H1 (cell line): ENCODE data around the gene MDM4. TPM values are rescaled to one million over a fixed set of nuclear protein-coding genes. Genes with fewer than 3 reads are reported as not detected.

Experiments used
- ATF2 ChIP-seq: IDR thresholded peaks from 2 replicates; pipeline ENCODE4 v1.6.1; 2012; ENCODE audit warnings: low read length, inconsistent platforms
- ATF3 ChIP-seq: IDR thresholded peaks from 2 replicates; pipeline ENCODE4 v1.6.1; 2011; ENCODE audit warnings: low read depth, mild to moderate bottlenecking, low read length; ENCODE audit not compliant: insufficient read depth
- CBX5 ChIP-seq: fragments of 300-800, 300-1000 bp; sonication (generic); IDR thresholded peaks from 2 replicates; pipeline ENCODE4 v1.7.1; 2016; ENCODE audit warnings: antibody characterized with exemption, low read length, low read depth
- CEBPB ChIP-seq: IDR thresholded peaks from 2 replicates; pipeline ENCODE4 v1.6.1; 2012; ENCODE audit warnings: low read depth, low read length
- CREB1 ChIP-seq: IDR thresholded peaks from 2 replicates; pipeline ENCODE4 v1.6.1; 2012; ENCODE audit warnings: inconsistent platforms
- CTBP2 ChIP-seq: IDR thresholded peaks from 2 replicates; pipeline ENCODE4 v1.7.0; 2011; ENCODE audit warnings: borderline replicate concordance, mild to moderate bottlenecking, moderate library complexity, mixed read lengths, low read length; ENCODE audit not compliant: insufficient read depth, insufficient read length
- CTCF ChIP-seq, 3 experiments: IDR thresholded peaks; 1 replicate in 2 of 3; 2 replicates in 1 of 3; pipeline versions ENCODE4 v1.5.1 to v1.6.1; 2011; ENCODE audit warnings: low read length in 3 of 3, mild to moderate bottlenecking in 3 of 3, inconsistent platforms in 2 of 3, low read depth in 1 of 3, moderate library complexity in 1 of 3; ENCODE audit not compliant: insufficient read depth in 1 of 3; ENCODE audit errors: control extremely low read depth in 1 of 3
- EP300 ChIP-seq, 2 experiments: IDR thresholded peaks; 1 replicate in 1 of 2; 2 replicates in 1 of 2; pipeline ENCODE4 v1.6.1; 2011 to 2012; ENCODE audit warnings: low read depth in 2 of 2, low read length in 2 of 2, mild to moderate bottlenecking in 2 of 2, borderline replicate concordance in 1 of 2, inconsistent platforms in 1 of 2, moderate library complexity in 1 of 2
- EZH2 ChIP-seq: fragments of 200-600 bp; sonication (generic); IDR thresholded peaks from 2 replicates; pipeline ENCODE4 v1.7.1; 2012; ENCODE audit warnings: low read depth, mild to moderate bottlenecking, moderate library complexity, low read length, inconsistent platforms; ENCODE audit not compliant: severe bottlenecking
- HDAC6 ChIP-seq: IDR thresholded peaks from one replicate; pipeline ENCODE4 v1.7.1; 2012; ENCODE audit warnings: low read depth, mild to moderate bottlenecking, inconsistent platforms, low read length, moderate library complexity
- JUN ChIP-seq: IDR thresholded peaks from 2 replicates; pipeline ENCODE4 v1.6.1; 2011; ENCODE audit warnings: low read depth, mild to moderate bottlenecking, improper control_type of control experiment, low read length
- KDM1A ChIP-seq: fragments of 200-600, 300-600 bp; sonication (generic); IDR thresholded peaks from 2 replicates; pipeline ENCODE4 v1.7.1; 2016; ENCODE audit warnings: mild to moderate bottlenecking, low read length, borderline replicate concordance
- KDM5A ChIP-seq: fragments of 200-600 bp; IDR thresholded peaks from 2 replicates; pipeline ENCODE4 v1.7.1; 2012; ENCODE audit warnings: mild to moderate bottlenecking, low read length, inconsistent platforms, mixed read lengths
- MAFK ChIP-seq: IDR thresholded peaks from 2 replicates; pipeline ENCODE4 v1.6.1; 2012; ENCODE audit warnings: low read depth, mild to moderate bottlenecking, improper control_type of control experiment, low read length
- NANOG ChIP-seq: IDR thresholded peaks from 2 replicates; pipeline ENCODE4 v1.6.1; 2011; ENCODE audit warnings: low read length, low read depth, mild to moderate bottlenecking, inconsistent platforms; ENCODE audit not compliant: insufficient read depth, poor library complexity, severe bottlenecking
- TBP ChIP-seq: IDR thresholded peaks from 2 replicates; pipeline ENCODE4 v1.6.1; 2011; ENCODE audit warnings: low read depth, low read length, improper control_type of control experiment
- ZNF274 ChIP-seq: IDR thresholded peaks from 2 replicates; pipeline ENCODE4 v1.7.0; 2012; ENCODE audit warnings: low read length, borderline replicate concordance; ENCODE audit errors: extremely low read depth
- polyA plus RNA-seq, 7 experiments: library from polyadenylated mRNA; depleted of rRNA in 3 of 7; stranded (reverse) in 5 of 7; unstranded in 2 of 7; fragments of >200 nt in 5 of 7; fragments of 200-250 nt in 2 of 7; gene quantifications; 1 replicate in 5 of 7; 2 replicates in 1 of 7; 4 replicates in 1 of 7; pipeline versions ENCODE4 v1.2.1 to v1.2.3, GENCODE V29; 2011 to 2013; ENCODE audit warnings: missing spikeins in 2 of 7, mixed read lengths in 2 of 7
- total RNA-seq: library from RNA; stranded (reverse); fragmentation: NEBNext Ultra II Directional; extraction: Animal tissue kit (Norgen Biotek cat#: 25700); gene quantifications from 2 replicates; pipeline ENCODE4 v1.2.1, GENCODE V29; 2021

The MDM4 gene
- total and polyA plus RNA-seq, 2 of the 8 experiments (the other 6 are each of a cell fraction or from before 2014, with no cell fraction given), result 10.8 to 84.9 TPM

- TF ChIP-seq TBP, result no peak
- TF ChIP-seq JUN, result no peak
- TF ChIP-seq HDAC6, result no peak
- no peak for TF ChIP-seq CREB1
- peak in 1 of 2 experiments; percentile 85; a peak in 1 of 3 replicates for TF ChIP-seq EP300 (IDR thresholded peaks at IDR 0.05; ENCODE audit: borderline replicate concordance in 1 of 2, low read depth in 2 of 2, low read length in 2 of 2)
- TF ChIP-seq KDM1A, result peak; percentile 95
- no peak for TF ChIP-seq ATF3
- TF ChIP-seq ZNF274, result no peak
- TF ChIP-seq NANOG, result peak; percentile 79
- no peak for TF ChIP-seq MAFK
- peak; percentile 77 for TF ChIP-seq CEBPB
- TF ChIP-seq CBX5, result no peak
- TF ChIP-seq CTBP2, result no peak
- no peak for TF ChIP-seq EZH2
- peak; percentile 88 for TF ChIP-seq ATF2
- TF ChIP-seq CTCF (IDR thresholded peaks at IDR 0.05; ENCODE audit: control extremely low read depth in 1 of 3, insufficient read depth in 1 of 3, low read depth in 1 of 3, low read length in 3 of 3), result peak; percentile 36 to 83 (median 73)
- no peak for TF ChIP-seq KDM5A
Observed at GRCh38 chr1:204565617-204566582, 49.7 kb downstream of the MDM4 start (continued).
